Measurements from ENCODE around the gene PARD6G. TPM values are rescaled to one million over a fixed set of nuclear protein-coding genes. Genes with fewer than 3 reads are reported as not detected.

PARD6G gene
- total RNA-seq, 1 experiment from 2014 or later = 13.0 TPM

- Mint-ChIP-seq H3K9me3 (no peaks in the 10 kb centered on the region), H3K27ac (no peak overlapping the region), H3K4me1 (peaks cover 7% of the 10 kb centered on the region), H3K4me3 (no peak overlapping the region), H3K36me3 (no peaks in the 10 kb centered on the region), H3K27me3 (ENCODE audit: low read depth) (0 out of 2 replicates have a peak, but pooled peaks cover 4% of the 10 kb centered on the region)
- ATAC-seq (no peak), DNase-seq (ENCODE audit: low spot score) (no peak)
- TF ChIP-seq TP53 (CRISPR knock-in tag; IDR thresholded peaks at IDR 0.05) (no peak), PRRX2 (CRISPR knock-in tag; IDR thresholded peaks at IDR 0.05) (no peak), JAZF1 (CRISPR knock-in tag; IDR thresholded peaks at IDR 0.05) (no peak), ELF4 (CRISPR knock-in tag; IDR thresholded peaks at IDR 0.05; ENCODE audit: low read depth) (no peak), FOXP1 (CRISPR knock-in tag; IDR thresholded peaks at IDR 0.05; ENCODE audit: borderline replicate concordance) (no peak), JUN (CRISPR knock-in tag; IDR thresholded peaks at IDR 0.05) (no peak), RORB (CRISPR knock-in tag; IDR thresholded peaks at IDR 0.05) (no peak), NFE2L1 (CRISPR knock-in tag; IDR thresholded peaks at IDR 0.05) (no peak), STAT6 (CRISPR knock-in tag; conservative IDR thresholded peaks at IDR 0.05; ENCODE audit: low read depth) (no peak), E2F1 (CRISPR knock-in tag; IDR thresholded peaks at IDR 0.05) (no peak), CREM (CRISPR knock-in tag; IDR thresholded peaks at IDR 0.05) (no peak), SMAD4 (CRISPR knock-in tag; IDR thresholded peaks at IDR 0.05) (no peak), AFF4 (CRISPR knock-in tag; IDR thresholded peaks at IDR 0.05; ENCODE audit: borderline replicate concordance) (no peak), NR2C2 (CRISPR knock-in tag; IDR thresholded peaks at IDR 0.05) (no peak)
- TF ChIP-seq, protein P1, sequence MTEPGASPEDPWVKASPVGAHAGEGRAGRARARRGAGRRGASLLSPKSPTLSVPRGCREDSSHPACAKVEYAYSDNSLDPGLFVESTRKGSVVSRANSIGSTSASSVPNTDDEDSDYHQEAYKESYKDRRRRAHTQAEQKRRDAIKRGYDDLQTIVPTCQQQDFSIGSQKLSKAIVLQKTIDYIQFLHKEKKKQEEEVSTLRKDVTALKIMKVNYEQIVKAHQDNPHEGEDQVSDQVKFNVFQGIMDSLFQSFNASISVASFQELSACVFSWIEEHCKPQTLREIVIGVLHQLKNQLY (CRISPR knock-in tag; IDR thresholded peaks at IDR 0.05) = no peak
- TF ChIP-seq, protein P2, sequence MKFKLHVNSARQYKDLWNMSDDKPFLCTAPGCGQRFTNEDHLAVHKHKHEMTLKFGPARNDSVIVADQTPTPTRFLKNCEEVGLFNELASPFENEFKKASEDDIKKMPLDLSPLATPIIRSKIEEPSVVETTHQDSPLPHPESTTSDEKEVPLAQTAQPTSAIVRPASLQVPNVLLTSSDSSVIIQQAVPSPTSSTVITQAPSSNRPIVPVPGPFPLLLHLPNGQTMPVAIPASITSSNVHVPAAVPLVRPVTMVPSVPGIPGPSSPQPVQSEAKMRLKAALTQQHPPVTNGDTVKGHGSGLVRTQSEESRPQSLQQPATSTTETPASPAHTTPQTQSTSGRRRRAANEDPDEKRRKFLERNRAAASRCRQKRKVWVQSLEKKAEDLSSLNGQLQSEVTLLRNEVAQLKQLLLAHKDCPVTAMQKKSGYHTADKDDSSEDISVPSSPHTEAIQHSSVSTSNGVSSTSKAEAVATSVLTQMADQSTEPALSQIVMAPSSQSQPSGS (CRISPR knock-in tag; IDR thresholded peaks at IDR 0.05; ENCODE audit: borderline replicate concordance, low read depth) = no peak
- CTCF ChIA-PET = interaction anchor here (0.7 to 3.0 kb wide), 4 partner anchors 9 to 59 kb away, joined by 3 to 10 read pairs (median 6); no protein-coding TSS in a partner anchor
- POLR2A ChIA-PET = no interaction called here
Observed at GRCh38 chr18:80179857-80180558, 67.3 kb downstream of the PARD6G start.
